Stromal cell of bone marrow (primary cell): Measurements from ENCODE around the gene ATP9B.
A peak's percentile ranks its signal among the peaks of the same experiment; 100 is the strongest.

Source experiments
- DNase-seq: peaks from one replicate; pipeline ENCODE4 v3.0.0-alpha.2; 2012; ENCODE audit warnings: low read depth

Gene ATP9B

GRCh38 chr18:79382681-79383387 is 313.6 kb downstream of the ATP9B start:
- DNase-seq = no peak

DNA sequence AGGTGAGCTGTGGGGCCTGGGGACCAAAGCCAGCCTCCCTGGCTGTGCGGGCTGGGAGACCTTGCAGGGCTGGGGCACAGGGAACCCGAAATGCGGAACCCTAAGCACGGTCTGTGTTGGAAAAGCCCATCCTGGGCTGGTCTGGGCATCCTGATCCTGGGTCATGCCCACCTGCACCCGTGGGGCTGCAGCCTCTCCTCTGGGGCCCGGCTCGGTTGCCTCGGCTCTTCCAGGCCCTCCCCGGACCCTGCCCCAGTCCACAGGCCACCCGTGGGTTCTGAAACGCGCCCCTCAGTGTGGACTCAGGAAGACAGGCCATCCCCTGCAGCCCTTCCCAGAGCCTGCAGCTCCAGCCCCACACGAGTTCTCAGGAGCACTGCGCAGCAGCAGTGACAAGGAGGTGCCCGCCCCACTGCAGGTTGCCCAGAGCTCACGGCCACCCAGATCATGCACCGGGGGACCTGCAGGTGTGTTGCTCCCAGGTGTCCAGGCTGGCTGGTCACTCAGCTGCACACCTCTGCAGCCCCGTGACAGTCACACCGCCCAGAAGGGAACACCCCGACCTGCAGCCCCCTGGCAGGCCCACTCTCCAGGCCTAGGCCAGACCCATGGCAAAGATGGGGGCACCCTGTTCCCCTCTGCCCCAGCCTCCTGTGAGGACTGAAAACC is 314.3 kb downstream of the ATP9B start:
- no peak for DNase-seq

DNA sequence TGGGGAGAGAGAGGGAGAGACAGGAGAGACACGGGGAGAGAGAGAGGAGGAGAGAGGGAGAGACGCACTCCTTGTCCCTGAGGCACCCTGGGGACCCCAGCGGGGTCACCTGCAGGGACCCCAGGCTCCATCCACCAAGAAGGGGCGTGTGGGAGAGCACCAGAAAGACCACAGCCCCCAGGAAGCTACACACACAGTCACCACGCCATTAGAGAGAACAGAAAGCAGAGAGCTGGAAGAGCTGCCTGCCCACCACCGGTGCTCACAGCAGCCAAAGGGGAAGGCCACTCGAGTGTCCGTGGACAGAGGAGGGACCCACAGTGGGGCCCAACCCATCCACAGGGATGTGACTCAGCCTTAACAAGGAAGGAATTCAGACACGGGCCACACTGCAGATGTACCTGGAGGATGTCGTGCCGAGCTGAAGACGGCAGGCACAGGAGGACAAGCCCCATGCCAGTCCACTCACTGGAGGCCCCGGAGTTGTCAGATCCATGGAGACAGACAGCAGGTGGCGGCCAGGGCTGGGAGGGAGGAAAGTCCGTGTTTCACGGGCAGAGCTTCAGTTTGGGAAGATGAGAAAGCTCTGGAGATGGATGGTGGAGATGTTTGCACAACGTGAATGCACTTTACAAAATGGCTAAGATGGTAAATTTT is 315.1 kb downstream of the ATP9B start:
- no peak for DNase-seq

DNA sequence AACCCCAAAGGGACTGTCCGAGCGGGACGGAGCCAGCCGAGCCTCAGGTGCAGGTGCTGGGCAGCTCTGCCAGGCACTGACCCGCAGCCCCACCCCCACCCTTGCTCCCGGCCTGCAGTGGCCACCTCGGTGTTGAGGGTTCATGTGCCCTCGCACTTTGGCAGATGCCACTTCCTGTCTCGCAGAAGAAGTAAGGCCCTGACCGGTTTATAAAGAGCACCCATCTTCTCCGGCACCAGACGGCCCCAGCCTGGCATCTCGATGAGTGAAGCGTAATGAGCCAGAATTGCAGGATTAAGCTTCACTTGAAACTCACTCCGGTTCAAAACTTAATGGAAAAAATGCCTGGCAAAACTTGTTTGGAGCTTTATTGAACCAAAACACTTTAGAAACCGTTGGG is 315.6 kb downstream of the ATP9B start:
- no peak for DNase-seq

GRCh38 chr18:79385326-79385707 is 316.1 kb downstream of the ATP9B start:
- DNase-seq = no peak

DNA sequence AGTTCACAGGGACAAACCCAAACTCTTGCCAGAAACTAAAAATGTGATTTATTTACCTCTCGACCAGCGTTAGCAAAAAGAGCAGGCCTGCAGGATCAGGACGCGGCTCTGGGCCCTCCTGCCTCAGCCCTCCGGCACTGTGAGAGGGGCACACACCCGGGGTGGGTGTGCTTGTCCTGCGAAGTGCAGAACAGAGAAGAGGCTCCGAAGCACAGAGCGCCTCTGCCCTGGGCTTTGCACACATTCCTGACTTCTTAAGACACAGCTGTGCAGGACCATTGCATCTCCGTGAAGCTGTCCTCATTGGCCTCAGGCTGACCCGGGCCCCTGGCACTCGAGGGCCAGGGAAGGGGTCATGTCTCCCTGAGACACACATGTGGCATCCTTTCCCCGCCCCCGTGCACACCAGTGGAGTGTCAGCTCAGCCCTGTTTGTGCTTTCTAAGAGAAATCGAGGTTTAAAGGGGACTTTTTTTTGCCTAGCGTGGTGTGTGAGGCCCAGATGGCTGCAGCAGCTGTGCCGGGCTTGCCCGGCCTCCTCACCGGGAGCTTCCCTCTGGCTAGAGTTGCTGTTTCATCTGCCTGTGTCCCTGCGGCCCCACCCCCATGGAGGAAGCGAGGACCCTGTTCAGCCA is 316.6 kb downstream of the ATP9B start:
- no peak for DNase-seq

GRCh38 chr18:79386547-79386946 is 317.4 kb downstream of the ATP9B start:
- no peak for DNase-seq

DNA sequence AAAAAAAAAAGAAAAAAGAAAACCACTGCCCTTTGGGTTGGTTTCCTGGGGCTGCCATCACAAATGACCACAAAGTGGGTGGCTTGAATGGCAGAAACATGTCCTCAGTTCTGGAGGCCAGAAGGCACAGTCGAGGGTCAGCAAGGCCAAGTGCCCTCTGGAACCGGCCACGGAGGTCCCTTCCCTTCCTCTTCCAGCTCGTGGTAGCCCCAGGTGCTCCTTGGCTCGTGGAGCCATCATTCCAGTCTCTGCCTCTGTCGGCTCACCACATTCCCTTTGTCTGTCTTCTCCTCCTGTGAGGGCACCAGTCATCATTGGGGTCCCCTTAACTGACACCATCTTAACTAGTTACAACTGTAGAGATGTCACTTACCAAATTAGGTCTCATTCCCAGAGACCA is 318.0 kb downstream of the ATP9B start:
- no peak for DNase-seq

GRCh38 chr18:79387615-79388014 is 318.4 kb downstream of the ATP9B start:
- no peak for DNase-seq

- no peak for DNase-seq
Observed at GRCh38 chr18:79388043-79388442, 318.8 kb downstream of the ATP9B start.

DNA sequence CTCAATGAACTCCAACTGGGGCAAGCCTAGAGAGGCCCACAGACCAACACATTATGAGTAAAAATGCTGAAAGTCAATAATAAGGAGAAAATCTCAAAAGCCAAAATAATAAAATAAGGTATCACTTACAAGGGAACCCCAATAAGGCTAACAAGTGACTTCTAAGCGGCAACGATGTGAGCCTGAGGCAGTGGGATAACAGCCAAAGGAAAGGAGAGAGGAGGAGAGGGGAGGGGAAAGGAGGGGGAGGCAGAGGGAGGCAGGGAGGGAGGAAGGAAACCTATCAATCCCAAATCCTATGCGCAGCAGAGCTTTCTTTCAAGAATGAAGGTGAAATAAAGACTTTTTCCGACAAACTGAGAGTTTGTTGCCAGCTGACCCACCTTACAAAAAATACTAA is 320.5 kb downstream of the ATP9B start:
- DNase-seq = no peak

DNA sequence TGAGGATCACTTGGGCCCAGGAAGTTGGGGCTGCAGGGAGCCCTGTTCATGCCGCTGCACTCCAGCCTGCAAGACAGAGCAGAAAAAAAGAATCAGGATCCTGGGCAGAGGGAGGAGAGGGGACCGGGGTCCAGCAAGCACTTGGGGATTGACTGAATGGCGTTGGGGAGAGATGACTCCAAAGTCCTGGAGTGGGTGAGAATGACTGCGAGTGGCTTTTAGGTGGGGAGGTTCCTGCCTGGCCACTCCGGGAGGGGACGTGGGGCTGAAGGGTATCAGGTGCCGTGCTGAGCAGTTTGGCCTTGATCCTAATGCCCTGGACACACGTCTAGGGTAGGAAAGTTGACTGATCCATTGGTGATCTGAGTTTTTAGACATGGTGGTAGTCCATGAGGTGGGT is 323.0 kb downstream of the ATP9B start:
- DNase-seq = no peak

- DNase-seq = no peak
Observed at GRCh38 chr18:79393181-79393634, 324.0 kb downstream of the ATP9B start.

GRCh38 chr18:79393635-79394533 is 324.7 kb downstream of the ATP9B start:
- DNase-seq = peak; percentile 70

DNA sequence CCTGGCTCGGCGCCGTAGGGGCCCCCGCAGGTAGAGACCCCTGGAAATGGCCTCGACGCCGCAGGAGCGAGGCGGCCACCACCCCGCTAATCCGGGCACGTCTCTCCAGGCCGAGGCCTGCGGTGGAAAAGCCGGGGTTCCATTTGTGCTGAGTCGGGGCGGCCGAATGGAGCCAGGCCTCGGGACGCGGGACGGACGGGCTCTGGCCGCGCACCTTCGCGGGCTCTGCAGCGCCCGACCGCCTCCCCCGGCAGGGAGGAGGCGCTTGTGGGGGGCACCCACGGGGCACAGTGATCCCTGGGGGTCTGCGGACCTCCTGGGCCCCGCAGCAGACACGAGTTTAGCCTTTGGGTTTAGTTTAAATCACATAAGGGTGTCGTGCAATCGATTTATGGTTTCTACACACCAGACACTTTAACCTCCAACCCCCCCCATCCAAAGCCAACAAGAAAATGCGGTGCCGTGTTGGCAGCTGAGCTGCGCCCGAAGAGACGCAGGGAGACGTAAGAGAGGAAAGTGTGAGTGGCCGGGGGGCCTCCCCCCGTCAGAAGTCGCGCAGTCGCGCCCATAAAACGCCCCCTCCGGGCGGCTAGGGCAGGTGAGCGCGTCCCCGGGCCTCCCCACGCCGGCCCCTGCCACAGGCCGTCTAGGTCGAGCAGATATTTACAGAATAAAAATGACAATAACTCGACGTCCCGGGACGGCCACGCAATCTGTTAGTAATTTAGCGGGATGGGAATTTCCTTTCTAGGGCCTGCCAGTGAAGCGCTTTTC is 325.5 kb downstream of the ATP9B start:
- DNase-seq = peak; percentile 31

GRCh38 chr18:79395308-79395640 is 326.1 kb downstream of the ATP9B start:
- no peak for DNase-seq

GRCh38 chr18:79395761-79396404 is 326.7 kb downstream of the ATP9B start, which contains the start of gene NFATC1:
TSS of gene NFATC1 (plus strand) at chr18:79395930. CDS start at chr18:79396225, 295 bp downstream.
- peak; percentile 47 for DNase-seq

DNA sequence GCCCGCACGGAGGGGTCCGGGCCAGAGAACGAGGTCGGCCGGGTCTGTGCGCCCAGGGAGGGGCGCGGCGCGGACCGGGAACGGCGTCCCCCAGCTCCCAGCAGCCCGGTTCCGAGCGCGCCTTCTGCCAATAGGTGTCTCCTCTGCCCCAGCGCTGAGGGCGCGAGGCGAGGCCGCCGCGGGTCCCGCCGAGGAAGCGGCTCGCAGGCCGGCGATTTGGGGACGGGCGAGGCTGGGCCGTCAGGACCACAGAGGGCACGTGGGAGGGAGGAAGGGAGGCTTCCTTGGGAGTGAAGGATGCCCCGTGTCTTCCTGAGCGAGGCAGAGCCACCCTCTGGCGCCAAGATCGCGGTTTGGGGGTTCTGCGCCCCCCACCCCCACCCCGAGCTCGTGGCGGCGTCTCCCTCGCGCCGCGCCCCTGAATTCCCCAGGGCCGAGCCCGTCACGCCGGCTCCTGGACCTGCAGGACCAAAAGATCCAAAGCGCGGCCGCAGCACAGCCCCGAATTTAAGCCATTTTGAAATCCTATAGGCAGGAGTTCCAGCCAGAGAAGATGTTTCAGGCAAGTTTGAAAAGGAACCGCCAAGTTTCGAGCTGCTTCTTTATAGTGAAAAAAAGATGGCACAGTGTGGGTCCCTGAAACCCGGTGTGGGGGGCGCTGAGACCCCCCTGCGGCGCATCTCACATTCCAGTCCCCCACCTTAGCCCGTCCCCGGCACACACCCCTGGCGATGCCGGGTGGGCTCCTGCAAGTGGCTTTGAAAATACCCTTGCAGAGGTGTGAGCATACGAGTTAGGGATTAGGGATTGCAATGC is 327.4 kb downstream of the ATP9B start:
- DNase-seq = peak; percentile 18

- no peak for DNase-seq
Observed at GRCh38 chr18:79397247-79397829, 328.1 kb downstream of the ATP9B start.
